HFF-Myc (cell line): ENCODE measurements around the gene ABCA5.
"Not testable (repeated sequence)": the region's sequence is repeated elsewhere in the genome, so short reads cannot be mapped to it uniquely, and the experiment has no call there.

ENCODE experiments used
- DNase-seq: peaks from one replicate; pipeline ENCODE4 v3.0.0-alpha.2; 2011; ENCODE audit warnings: low read depth; ENCODE audit errors: extremely low read depth
- H3K4me3 ChIP-seq: replicated peaks from 2 replicates; pipeline ENCODE4 v1.5.1; 2011; ENCODE audit warnings: low read depth, mild to moderate bottlenecking, control low read depth, low read length
- CTCF ChIP-seq: IDR thresholded peaks from 2 replicates; pipeline ENCODE4 v1.5.1; 2012; ENCODE audit warnings: mild to moderate bottlenecking, low read depth, low read length, control low read depth; ENCODE audit errors: missing control alignments

The ABCA5 gene

DNA sequence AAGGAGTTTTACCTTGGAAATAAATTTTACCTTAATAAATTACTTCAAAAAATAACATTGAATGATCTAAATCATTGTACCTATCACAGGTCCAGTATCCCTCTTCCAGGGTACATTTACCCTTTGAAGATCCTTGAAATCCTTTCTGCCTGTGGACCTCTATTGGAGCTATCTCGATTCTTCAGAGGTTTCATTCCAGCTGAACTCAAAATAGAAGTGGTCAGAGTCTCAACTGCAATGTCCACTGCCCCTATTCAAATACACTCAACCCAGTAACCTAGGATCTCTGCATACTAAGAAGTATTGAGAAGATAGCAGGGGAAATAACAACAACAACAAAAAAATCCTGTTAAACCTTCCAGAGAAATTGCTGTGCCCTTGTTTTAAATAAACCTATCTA is 9.3 kb downstream of the ABCA5 start:
- H3K4me3 ChIP-seq: no peak overlapping the region
- no peak for TF ChIP-seq CTCF
- no peak for DNase-seq

DNA sequence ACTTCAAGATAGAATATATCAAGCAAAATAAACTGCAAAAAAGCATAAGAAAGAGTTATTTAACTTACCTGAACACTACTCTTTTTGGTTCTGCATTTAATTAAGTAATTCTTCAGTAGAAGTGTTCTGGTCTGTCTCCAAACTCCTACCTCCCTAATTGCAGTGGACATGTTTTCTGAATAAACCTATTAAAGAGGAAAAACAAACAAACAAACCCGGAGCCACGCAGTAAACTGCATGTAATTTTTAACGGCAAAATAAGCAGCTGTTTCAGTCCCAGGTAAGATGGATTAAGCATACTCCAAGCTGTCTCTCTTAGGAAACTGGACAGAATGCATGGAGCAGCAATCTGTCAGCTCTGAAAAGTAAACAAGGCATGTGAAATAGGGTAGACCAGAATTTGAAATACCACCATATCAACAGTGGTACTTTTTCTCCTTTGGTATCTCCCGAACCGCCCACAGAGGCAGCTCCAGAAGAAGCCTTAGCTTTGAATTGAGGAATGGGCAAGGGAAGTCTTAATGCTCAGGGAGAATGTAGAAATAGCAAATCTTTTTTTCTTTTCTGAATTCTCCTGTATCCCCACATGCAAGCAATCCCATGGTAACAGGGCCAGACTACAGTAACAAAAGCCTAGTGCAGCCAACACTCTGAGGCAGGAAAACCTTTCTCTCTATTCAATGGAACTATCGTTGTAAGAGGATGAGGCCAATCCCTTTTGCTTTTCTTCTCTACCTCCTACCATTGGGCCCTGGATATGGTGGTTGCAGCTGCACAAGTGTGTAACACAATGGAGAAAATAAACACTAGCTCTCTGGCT is 12.5 kb downstream of the ABCA5 start:
- DNase-seq: no peak
- no peak overlapping the region for H3K4me3 ChIP-seq
- TF ChIP-seq CTCF: no peak

GRCh38 chr17:69305177-69305576 is 21.8 kb downstream of the ABCA5 start:
- no peak for DNase-seq
- H3K4me3 ChIP-seq: no peak overlapping the region
- no peak for TF ChIP-seq CTCF

DNA sequence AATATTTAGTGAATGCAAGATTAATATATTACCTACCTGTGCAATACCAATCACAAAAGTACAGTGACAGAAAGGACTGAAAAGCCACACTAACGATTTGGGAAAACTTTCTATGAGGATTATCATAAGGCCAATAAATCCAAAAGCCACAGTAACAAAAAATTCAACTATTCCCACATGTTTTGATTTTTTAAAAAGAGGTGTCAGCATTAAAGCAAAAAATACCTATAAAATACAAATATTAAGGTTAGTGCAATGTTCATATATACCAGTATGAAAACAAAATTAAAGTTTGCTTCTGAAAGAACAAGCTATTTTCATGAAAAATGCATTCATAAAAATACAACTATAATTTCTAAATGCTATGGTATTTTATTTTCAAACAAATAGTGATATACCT is 24.3 kb downstream of the ABCA5 start:
- no peak overlapping the region for H3K4me3 ChIP-seq
- DNase-seq: no peak

DNA sequence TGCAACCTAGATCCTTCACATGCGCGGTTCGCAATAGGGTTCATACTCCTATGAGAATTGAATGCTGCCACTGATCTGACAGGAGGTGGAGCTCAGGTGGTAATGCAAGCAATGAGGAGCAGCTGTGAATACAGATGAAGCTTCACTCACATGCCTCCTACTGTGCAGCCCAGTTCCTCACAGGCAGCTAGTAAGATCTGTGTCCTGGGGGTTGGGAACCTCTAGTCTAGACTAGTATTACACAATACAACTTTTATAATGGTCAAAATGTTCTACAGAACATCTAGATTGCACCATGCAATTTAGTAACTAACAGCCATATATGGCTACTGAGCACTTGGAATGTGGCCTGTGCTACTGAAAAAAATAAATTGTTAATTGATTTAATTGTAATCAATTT is 26.7 kb downstream of the ABCA5 start:
- no peak for TF ChIP-seq CTCF
- no peak for DNase-seq

More for the DNA sequence above, 24.3 kb downstream of the ABCA5 start:
- TF ChIP-seq CTCF: no peak

GRCh38 chr17:69298120-69298722 is 28.7 kb downstream of the ABCA5 start:
- H3K4me3 ChIP-seq, DNase-seq: not testable (repeated sequence)

More for the DNA sequence above, 26.7 kb downstream of the ABCA5 start:
- H3K4me3 ChIP-seq: no peak overlapping the region

DNA sequence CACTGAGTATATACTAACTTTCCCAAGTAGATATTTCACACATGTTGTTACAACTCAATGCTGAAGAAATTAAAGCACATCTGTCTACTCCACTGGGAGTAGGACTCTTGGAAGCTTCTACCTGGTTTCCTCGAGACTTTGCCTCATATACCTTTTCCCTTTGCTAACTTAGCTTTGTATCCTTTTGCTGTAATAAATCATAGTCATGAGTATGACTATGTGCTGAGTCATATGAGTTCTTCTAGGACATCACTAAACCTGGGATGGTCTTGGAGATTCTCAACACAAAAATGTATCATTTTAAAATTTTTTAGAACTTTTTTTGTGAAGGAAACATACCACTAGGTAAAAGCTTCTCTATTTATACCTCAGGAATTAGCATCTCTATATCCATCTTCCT is 39.8 kb downstream of the ABCA5 start:
- no peak for DNase-seq
- no peak for TF ChIP-seq CTCF
- H3K4me3 ChIP-seq: no peak overlapping the region
